Right ventricle myocardium superior (tissue), 1 donor: ENCODE measurements around the gene HS3ST3A1. TPM values are rescaled to one million over a fixed set of nuclear protein-coding genes. Genes with fewer than 3 reads are reported as not detected.

Experiments
- ATAC-seq: fragments of 200-7000 bp; cut with Tn5 transposase; one replicate; pipeline ENCODE4 v1.9.1; 2020; ENCODE audit warnings: mild to moderate bottlenecking; ENCODE audit not compliant: poor library complexity
- DNase-seq: peaks from one replicate; pipeline ENCODE4 v3.0.0-alpha.2; 2020
- intact Hi-C: fragments of 100-400 bp; cut with DNase I; formaldehyde crosslinking; loops from one replicate; pipeline ENCODE4 v1.11.2; 2022
- total RNA-seq: library from RNA; stranded (reverse); fragmentation: NEBNext Ultra II Directional; extraction: Animal tissue kit (Norgen Biotek cat#: 25700); gene quantifications from one replicate; pipeline ENCODE4 v1.2.1, GENCODE V29; 2021
- donor health status: DM: no; HTN: yes; CAD: no; lungs with severe emphysema.

Gene HS3ST3A1
- total RNA-seq, 1 donor from 2014 or later = 1.3 TPM

GRCh38 chr17:13583996-13584700 lies 17.6 kb downstream of the HS3ST3A1 start:
- no peak for ATAC-seq
- intact Hi-C loops = loop anchor here (10.0 kb wide), 1 partner anchor 1341 kb away; no protein-coding TSS in a partner anchor
- DNase-seq = no peak

- intact Hi-C loops = loop anchor here (10.0 kb wide), 1 partner anchor 1342 kb away; no protein-coding TSS in a partner anchor
- no peak for ATAC-seq
- DNase-seq = no peak
Observed at GRCh38 chr17:13582776-13583547, 18.8 kb downstream of the HS3ST3A1 start.

GRCh38 chr17:13581925-13582324 lies 19.8 kb downstream of the HS3ST3A1 start:
- DNase-seq (no peak), ATAC-seq (no peak)
- intact Hi-C loops = loop anchor here (10.0 kb wide), 1 partner anchor 1343 kb away; no protein-coding TSS in a partner anchor

GRCh38 chr17:13580790-13581189 lies 20.9 kb downstream of the HS3ST3A1 start:
- ATAC-seq = no peak
- DNase-seq = no peak
- intact Hi-C loops = loop anchor here (10.0 kb wide), 1 partner anchor 1344 kb away; no protein-coding TSS in a partner anchor

GRCh38 chr17:13576661-13577526 lies 24.8 kb downstream of the HS3ST3A1 start:
- no peak for DNase-seq
- intact Hi-C loops = loop anchor here (10.0 kb wide), 1 partner anchor 232 kb away; no protein-coding TSS in a partner anchor
- no peak for ATAC-seq

- intact Hi-C loops = loop anchor here (10.0 kb wide), 1 partner anchor 231 kb away; no protein-coding TSS in a partner anchor
- DNase-seq = no peak
- ATAC-seq = no peak
Observed at GRCh38 chr17:13575922-13576419, 25.8 kb downstream of the HS3ST3A1 start.

- ATAC-seq (no peak), DNase-seq (no peak)
- intact Hi-C loops = loop anchor here (10.0 kb wide), 1 partner anchor 231 kb away; no protein-coding TSS in a partner anchor
Observed at GRCh38 chr17:13575466-13575865, 26.3 kb downstream of the HS3ST3A1 start.

- DNase-seq = no peak
- no peak for ATAC-seq
- intact Hi-C loops = loop anchor here (10.0 kb wide), 1 partner anchor 228 kb away; no protein-coding TSS in a partner anchor
Observed at GRCh38 chr17:13572581-13572980, 29.1 kb downstream of the HS3ST3A1 start.

GRCh38 chr17:13569398-13570123 lies 32.2 kb downstream of the HS3ST3A1 start:
- intact Hi-C loops = loop anchor here (10.0 kb wide), 1 partner anchor 225 kb away; no protein-coding TSS in a partner anchor
- DNase-seq = no peak
- ATAC-seq = peak; percentile 79

- no peak for DNase-seq
- ATAC-seq = no peak
- intact Hi-C loops = no loop called here
Observed at GRCh38 chr17:13568582-13569397, 32.9 kb downstream of the HS3ST3A1 start.

- DNase-seq = no peak
- ATAC-seq = no peak
- intact Hi-C loops = no loop called here
Observed at GRCh38 chr17:13563866-13564265, 37.9 kb downstream of the HS3ST3A1 start.

- DNase-seq (no peak), ATAC-seq (peak; percentile 66)
- intact Hi-C loops = no loop called here
Observed at GRCh38 chr17:13562271-13562800, 39.4 kb downstream of the HS3ST3A1 start.

GRCh38 chr17:13561606-13562270 lies 40.0 kb downstream of the HS3ST3A1 start:
- ATAC-seq = no peak
- intact Hi-C loops = no loop called here
- no peak for DNase-seq

- intact Hi-C loops = no loop called here
- no peak for ATAC-seq
- DNase-seq = no peak
Observed at GRCh38 chr17:13560935-13561334, 40.8 kb downstream of the HS3ST3A1 start.

GRCh38 chr17:13558588-13558987 lies 43.1 kb downstream of the HS3ST3A1 start:
- ATAC-seq (no peak), DNase-seq (no peak)
- intact Hi-C loops = no loop called here

GRCh38 chr17:13557077-13557476 lies 44.7 kb downstream of the HS3ST3A1 start:
- intact Hi-C loops = no loop called here
- no peak for ATAC-seq
- no peak for DNase-seq
